ENCODE measurements around the gene SELL. TPM values are rescaled to one million over a fixed set of nuclear protein-coding genes. Genes with fewer than 3 reads are reported as not detected.

SELL gene
- total RNA-seq, 1 donor from 2014 or later, result 2.5 TPM

DNA sequence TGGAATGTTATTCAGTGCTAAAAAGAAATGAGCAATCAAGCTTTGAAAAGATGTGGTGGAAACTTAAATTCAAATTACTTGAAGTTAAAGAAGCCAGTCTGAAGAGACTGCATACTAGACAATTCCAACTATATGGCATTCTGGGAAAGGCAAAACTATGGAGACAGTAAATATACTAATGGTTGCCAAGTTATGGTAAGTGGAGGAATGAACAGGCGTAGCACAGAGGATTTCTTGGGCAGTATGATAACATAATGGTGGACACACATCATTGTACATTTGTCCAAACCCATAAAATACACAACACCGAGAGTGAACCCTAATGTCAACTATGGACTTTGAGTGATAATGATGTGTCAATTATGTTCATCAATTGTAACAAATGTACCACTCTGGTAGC lies 60.4 kb downstream of the SELL start:
- H3K9me3 Mint-ChIP-seq, result peaks cover 10% of the 10 kb centered on the region
- no peak overlapping the region for H3K4me3 Mint-ChIP-seq
- no peak for DNase-seq (ENCODE audit: low spot score in 2 of 2, unreplicated experiment in 2 of 2)
- H3K4me1 Mint-ChIP-seq, result no peaks in the 10 kb centered on the region
- no peaks in the 10 kb centered on the region for H3K36me3 Mint-ChIP-seq
- H3K27me3 Mint-ChIP-seq (ENCODE audit: low read depth), result no peaks in the 10 kb centered on the region
- TF ChIP-seq, protein P1, sequence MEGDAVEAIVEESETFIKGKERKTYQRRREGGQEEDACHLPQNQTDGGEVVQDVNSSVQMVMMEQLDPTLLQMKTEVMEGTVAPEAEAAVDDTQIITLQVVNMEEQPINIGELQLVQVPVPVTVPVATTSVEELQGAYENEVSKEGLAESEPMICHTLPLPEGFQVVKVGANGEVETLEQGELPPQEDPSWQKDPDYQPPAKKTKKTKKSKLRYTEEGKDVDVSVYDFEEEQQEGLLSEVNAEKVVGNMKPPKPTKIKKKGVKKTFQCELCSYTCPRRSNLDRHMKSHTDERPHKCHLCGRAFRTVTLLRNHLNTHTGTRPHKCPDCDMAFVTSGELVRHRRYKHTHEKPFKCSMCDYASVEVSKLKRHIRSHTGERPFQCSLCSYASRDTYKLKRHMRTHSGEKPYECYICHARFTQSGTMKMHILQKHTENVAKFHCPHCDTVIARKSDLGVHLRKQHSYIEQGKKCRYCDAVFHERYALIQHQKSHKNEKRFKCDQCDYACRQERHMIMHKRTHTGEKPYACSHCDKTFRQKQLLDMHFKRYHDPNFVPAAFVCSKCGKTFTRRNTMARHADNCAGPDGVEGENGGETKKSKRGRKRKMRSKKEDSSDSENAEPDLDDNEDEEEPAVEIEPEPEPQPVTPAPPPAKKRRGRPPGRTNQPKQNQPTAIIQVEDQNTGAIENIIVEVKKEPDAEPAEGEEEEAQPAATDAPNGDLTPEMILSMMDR (IDR thresholded peaks at IDR 0.05; ENCODE audit: unreplicated experiment), result no peak
- H3K27ac Mint-ChIP-seq, result no peak overlapping the region

DNA sequence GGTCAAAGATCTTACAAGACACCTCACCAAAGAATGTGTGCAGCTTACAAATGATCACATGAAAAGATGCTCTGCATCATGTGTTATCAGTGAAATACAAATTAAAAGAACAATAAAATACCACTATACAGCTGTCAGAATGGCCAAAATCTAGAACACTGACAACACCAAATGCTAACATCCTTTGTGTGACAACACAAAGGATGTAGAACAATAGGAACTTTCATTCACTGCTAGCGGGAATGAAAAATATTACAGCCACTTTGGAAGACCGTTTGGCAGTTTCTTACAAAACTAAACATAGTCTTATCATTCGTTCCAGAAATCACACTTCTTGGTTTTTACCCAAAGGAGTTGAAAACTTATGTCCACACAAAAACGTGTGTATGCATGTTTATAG lies 60.9 kb downstream of the SELL start:
- Mint-ChIP-seq H3K4me3 (no peak overlapping the region), H3K36me3 (no peaks in the 10 kb centered on the region), H3K4me1 (no peaks in the 10 kb centered on the region), H3K9me3 (peaks cover 10% of the 10 kb centered on the region), H3K27me3 (ENCODE audit: low read depth) (no peaks in the 10 kb centered on the region), H3K27ac (no peak overlapping the region)
- no peak for DNase-seq (ENCODE audit: low spot score in 2 of 2, unreplicated experiment in 2 of 2)
- TF ChIP-seq, protein P1 (IDR thresholded peaks at IDR 0.05; ENCODE audit: unreplicated experiment), result no peak

DNA sequence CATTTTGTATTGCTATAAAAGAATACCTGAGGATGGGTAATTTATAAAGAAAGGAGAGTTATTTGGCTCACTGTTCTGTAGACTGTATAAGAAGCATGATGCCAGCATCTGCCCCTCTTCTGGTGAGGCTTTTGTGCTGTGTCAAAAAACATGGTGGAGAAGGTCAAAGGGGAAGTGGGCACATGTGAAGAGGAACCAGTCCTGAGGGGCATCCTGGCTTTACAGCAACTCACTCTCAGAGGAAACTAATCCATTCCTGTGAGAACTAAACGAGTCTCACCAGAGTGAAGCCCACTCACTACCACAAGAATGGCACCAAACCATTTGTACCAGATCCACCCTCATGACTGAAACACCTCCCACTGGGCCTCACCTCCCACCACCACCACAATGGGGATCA lies 62.7 kb downstream of the SELL start:
- Mint-ChIP-seq H3K27me3 (ENCODE audit: low read depth) (no peaks in the 10 kb centered on the region), H3K4me3 (no peak overlapping the region), H3K9me3 (peaks cover 7% of the 10 kb centered on the region), H3K27ac (no peak overlapping the region), H3K4me1 (no peaks in the 10 kb centered on the region), H3K36me3 (no peaks in the 10 kb centered on the region)
- no peak for DNase-seq (ENCODE audit: low spot score in 2 of 2, unreplicated experiment in 2 of 2)
- TF ChIP-seq, protein P1 (IDR thresholded peaks at IDR 0.05; ENCODE audit: unreplicated experiment), result no peak

DNA sequence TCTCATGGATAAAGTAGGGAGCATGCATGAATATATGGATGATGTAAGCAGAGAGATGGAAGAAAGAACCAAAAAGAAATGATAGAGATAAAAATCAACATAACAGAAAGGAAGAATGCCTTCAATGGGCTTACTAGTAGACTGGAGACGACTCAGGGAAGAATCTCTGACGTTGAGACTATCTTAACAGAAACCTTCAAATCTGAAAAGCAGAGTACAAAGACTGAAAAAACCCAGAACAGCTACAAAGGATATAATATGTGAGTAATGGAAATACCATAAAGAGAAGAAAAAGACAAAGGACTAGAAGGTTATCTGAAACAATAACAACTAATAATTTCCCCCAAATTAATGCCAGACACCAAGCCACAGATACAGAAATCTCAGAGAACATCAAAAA lies 63.2 kb downstream of the SELL start:
- Mint-ChIP-seq H3K9me3 (peaks cover 7% of the 10 kb centered on the region), H3K27me3 (ENCODE audit: low read depth) (no peaks in the 10 kb centered on the region), H3K27ac (no peak overlapping the region), H3K4me3 (no peak overlapping the region), H3K4me1 (no peaks in the 10 kb centered on the region), H3K36me3 (no peaks in the 10 kb centered on the region)
- DNase-seq (ENCODE audit: low spot score in 2 of 2, unreplicated experiment in 2 of 2), result no peak
- TF ChIP-seq, protein P1 (IDR thresholded peaks at IDR 0.05; ENCODE audit: unreplicated experiment), result no peak

DNA sequence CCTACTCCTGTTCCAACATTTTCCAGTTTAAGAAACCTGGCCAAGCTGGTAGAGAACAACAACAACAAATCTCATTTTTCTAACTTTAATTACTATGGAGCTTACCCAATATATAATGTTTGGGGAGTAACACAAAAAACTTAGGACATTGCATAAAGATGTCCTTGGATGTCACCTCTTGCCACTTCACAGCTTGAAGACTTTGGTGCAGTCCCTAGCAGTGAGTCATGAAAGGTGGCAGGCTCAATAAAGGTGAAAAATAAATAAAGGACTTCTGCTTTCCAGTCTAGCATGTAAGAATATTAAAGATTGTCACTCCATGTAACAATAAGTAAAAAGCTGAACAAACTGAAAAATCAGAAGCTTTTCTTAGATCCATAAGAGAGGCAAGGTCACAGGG lies 63.9 kb downstream of the SELL start:
- H3K9me3 Mint-ChIP-seq, result peaks cover 7% of the 10 kb centered on the region
- no peaks in the 10 kb centered on the region for H3K4me1 Mint-ChIP-seq
- no peaks in the 10 kb centered on the region for H3K27me3 Mint-ChIP-seq (ENCODE audit: low read depth)
- no peak for DNase-seq (ENCODE audit: low spot score in 2 of 2, unreplicated experiment in 2 of 2)
- TF ChIP-seq, protein P1 (IDR thresholded peaks at IDR 0.05; ENCODE audit: unreplicated experiment), result no peak
- no peak overlapping the region for H3K27ac Mint-ChIP-seq
- H3K36me3 Mint-ChIP-seq, result no peaks in the 10 kb centered on the region
- no peak overlapping the region for H3K4me3 Mint-ChIP-seq

DNA sequence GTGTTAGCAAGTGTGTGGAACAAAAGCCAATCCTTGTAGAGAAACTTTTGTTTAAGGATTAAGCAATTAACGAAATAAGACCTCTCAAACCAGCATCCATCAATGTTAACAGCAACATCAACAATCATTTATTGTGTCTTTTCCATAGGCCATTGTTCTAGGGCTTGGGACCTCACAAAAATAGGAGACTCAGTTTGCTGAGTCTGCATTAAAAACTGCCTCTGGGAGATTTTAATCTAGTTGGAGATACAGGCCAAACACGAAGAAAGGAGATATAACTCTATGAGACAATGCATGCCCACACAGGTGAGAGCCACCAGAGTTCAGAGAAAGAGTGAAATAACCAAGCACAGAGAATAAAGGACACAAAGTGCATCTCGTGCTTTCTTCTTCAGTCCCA lies 67.1 kb downstream of the SELL start:
- no peak for DNase-seq (ENCODE audit: low spot score in 2 of 2, unreplicated experiment in 2 of 2)
- Mint-ChIP-seq H3K4me3 (no peak overlapping the region), H3K27ac (no peak overlapping the region), H3K4me1 (no peaks in the 10 kb centered on the region), H3K36me3 (no peaks in the 10 kb centered on the region), H3K9me3 (peaks cover 11% of the 10 kb centered on the region), H3K27me3 (ENCODE audit: low read depth) (no peaks in the 10 kb centered on the region)
- TF ChIP-seq, protein P1 (IDR thresholded peaks at IDR 0.05; ENCODE audit: unreplicated experiment), result no peak
